Erythroblast (primary cell): ENCODE results near the gene SH3D19.

Source experiments
- GATA1 ChIP-seq: IDR thresholded peaks from 2 replicates; pipeline ENCODE4 v1.6.1; 2011; ENCODE audit warnings: low read depth, mild to moderate bottlenecking, control low read depth, low read length, moderate library complexity
- POLR2A ChIP-seq: IDR thresholded peaks from 2 replicates; pipeline ENCODE4 v1.6.1; 2011; ENCODE audit warnings: mild to moderate bottlenecking, low read length

DNA sequence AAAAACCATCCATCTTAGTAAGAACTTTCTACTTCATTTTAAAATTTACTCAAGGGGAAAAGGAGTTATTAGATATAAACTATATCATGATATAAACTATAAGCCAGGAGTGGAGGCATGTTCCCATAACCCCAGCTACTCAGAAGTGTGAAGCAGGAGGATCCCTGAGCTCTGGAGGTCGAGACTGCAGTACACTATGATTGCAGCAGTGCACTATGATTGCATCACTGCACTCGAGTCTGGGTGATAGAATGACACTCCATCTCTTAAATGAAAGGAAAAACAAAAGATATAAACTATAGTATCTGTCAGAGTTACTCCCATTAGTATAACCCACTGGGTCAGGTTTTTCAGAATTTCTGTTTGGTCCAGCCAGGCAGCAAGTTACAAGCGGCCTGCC is 178.4 kb downstream of the SH3D19 start:
- no peak for TF ChIP-seq POLR2A
- no peak for TF ChIP-seq GATA1
